ENCODE measurements around the gene STRIT1. TPM values are rescaled to one million over a fixed set of nuclear protein-coding genes. Genes with fewer than 3 reads are reported as not detected.

STRIT1 gene
- total RNA-seq, 2 donors from 2014 or later, result not detected

DNA sequence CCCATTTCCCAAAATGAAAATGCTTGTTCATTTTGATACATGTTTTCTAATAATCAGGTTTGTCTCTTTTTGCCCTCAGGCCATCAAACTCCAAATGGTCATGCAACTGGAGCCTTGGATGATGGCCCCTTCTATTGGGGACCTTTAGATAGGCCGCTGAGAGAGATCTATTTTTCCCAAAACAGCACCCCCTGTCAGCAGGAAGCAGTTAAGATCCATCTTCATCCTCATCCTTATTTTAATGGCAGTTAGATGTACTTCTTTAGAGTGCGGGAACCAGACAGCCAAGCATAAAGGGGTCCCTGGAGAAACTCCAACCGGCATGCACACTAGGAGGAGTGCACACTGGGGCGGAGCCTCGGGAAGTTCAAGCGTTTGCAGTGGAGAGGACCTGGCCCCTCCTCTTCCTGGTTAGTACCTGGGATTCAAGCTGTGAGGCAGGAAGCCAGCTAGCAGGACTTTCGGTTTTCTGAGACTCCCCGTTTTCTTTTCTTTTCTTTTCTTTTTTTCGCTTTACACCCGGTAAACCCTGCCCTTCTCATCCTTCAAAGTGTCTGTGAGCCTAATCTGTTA, 31.9 kb upstream of the STRIT1 start:
- no peaks in the 10 kb centered on the region for H3K9me3 ChIP-seq
- H3K27me3 ChIP-seq, result no peaks in the 10 kb centered on the region
- WGBS, 2 donors, result 50 to 56% methylated on average over 10 of the region's 10 CpGs
- TF ChIP-seq, protein P1, sequence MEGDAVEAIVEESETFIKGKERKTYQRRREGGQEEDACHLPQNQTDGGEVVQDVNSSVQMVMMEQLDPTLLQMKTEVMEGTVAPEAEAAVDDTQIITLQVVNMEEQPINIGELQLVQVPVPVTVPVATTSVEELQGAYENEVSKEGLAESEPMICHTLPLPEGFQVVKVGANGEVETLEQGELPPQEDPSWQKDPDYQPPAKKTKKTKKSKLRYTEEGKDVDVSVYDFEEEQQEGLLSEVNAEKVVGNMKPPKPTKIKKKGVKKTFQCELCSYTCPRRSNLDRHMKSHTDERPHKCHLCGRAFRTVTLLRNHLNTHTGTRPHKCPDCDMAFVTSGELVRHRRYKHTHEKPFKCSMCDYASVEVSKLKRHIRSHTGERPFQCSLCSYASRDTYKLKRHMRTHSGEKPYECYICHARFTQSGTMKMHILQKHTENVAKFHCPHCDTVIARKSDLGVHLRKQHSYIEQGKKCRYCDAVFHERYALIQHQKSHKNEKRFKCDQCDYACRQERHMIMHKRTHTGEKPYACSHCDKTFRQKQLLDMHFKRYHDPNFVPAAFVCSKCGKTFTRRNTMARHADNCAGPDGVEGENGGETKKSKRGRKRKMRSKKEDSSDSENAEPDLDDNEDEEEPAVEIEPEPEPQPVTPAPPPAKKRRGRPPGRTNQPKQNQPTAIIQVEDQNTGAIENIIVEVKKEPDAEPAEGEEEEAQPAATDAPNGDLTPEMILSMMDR (IDR thresholded peaks at IDR 0.05), result peak in 1 of 7 experiments; percentile 8
- TF ChIP-seq POLR2A (IDR thresholded peaks at IDR 0.05), result no peak
- ATAC-seq (no peak), DNase-seq (peak; percentile 31 to 60 (median 45))
- intact Hi-C loops (cut with DNase I), result loop anchor here (5.0 to 10.0 kb wide), 2 partner anchors 563 to 991 kb away; no protein-coding TSS in a partner anchor
- H3K36me3 ChIP-seq (replicated peaks in 1 of 2; ENCODE audit: insufficient read depth in 1 of 2, low read depth in 2 of 2), result no peaks in the 10 kb centered on the region
- H3K27ac ChIP-seq, result no peak overlapping the region
- H3K4me1 ChIP-seq, result no peaks in the 10 kb centered on the region
- no peak overlapping the region for H3K4me3 ChIP-seq

DNA sequence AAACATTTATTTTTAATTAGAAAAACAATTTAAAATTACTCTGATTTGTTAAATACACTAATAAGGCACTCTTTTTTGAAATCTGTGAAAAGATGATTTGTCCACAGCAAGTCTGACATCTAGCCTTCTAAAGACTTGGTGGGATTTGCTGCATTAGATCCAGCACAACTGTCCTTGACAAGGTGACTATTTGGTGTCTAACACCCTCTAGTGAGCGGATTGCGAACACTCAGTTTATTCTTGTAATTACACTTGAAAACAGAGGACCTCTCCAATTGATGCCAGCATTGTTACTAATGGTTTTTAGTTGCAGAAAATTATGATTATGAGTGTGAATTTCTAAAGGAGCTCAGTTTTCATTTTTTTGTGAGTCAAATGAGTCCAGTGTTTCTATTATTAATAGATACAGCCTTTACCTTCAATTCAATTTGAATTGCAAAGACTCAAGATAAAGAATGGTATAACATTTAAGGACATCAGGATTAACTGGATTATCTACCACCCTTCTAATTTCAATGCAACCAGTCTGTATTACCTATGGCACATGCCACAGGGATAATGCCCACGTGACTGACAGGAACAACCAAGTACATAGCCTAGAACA, 29.7 kb upstream of the STRIT1 start:
- Histone ChIP-seq H3K4me3 (no peak overlapping the region), H3K36me3 (replicated peaks in 1 of 2; ENCODE audit: insufficient read depth in 1 of 2, low read depth in 2 of 2) (no peaks in the 10 kb centered on the region), H3K4me1 (no peaks in the 10 kb centered on the region), H3K9me3 (no peaks in the 10 kb centered on the region), H3K27ac (no peak overlapping the region), H3K27me3 (no peaks in the 10 kb centered on the region)
- DNase-seq, result peak; percentile 20 to 61 (median 36)
- peak; percentile 45 for ATAC-seq
- no peak for TF ChIP-seq POLR2A (IDR thresholded peaks at IDR 0.05)
- TF ChIP-seq, protein P1 (IDR thresholded peaks at IDR 0.05), result peak; percentile 17 to 73 (median 55)
- WGBS, 2 donors, result 5 to 9% methylated on average over 3 of the region's 3 CpGs
- intact Hi-C loops (cut with DNase I), result loop anchor here (10.0 kb wide), 1 partner anchor 988 kb away; no protein-coding TSS in a partner anchor

DNA sequence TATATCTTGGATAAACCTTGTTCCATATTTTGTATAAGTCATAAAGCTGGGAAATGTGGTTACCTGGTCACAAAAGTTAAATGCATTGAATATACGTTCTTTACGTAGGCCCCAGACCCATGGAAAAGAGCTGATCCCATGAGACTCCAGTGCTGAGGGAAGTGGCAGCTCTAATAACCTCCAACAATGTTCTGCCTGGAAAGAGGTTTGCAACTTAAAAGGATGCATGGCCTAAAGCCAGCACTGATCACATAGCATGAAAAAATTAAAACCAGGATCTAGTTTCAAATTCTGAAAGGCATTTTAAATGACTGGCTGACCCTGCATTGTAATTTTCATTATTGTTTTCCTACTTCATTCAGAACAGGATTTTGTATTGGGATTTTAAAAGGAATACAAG, 27.9 kb upstream of the STRIT1 start:
- intact Hi-C loops (cut with DNase I), result loop anchor here (10.0 kb wide), 1 partner anchor 987 kb away; no protein-coding TSS in a partner anchor

DNA sequence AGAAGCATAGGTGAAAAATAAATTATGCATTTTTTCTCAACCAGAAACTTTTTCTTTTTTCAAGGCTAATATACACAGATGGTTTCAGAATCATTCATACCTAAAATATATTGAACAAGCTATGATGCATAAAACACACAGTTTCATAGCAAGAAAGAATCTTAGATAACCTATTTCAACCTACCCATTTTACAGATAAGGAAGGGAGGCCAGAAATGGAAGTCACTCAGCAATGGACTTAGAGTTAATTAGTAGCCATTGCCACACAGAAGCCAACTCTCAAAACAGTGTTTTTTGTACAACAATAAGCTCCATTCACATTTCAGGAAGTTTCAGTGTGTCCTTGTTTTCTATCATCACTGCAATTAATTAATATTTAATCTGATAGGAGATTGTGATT, 27.5 kb upstream of the STRIT1 start:
- H3K27ac ChIP-seq, result no peak overlapping the region
- no peak for TF ChIP-seq POLR2A (IDR thresholded peaks at IDR 0.05)
- TF ChIP-seq, protein P1 (IDR thresholded peaks at IDR 0.05), result no peak
- no peaks in the 10 kb centered on the region for H3K27me3 ChIP-seq
- no peaks in the 10 kb centered on the region for H3K9me3 ChIP-seq
- no peaks in the 10 kb centered on the region for H3K4me1 ChIP-seq
- DNase-seq, result no peak
- intact Hi-C loops (cut with DNase I), result loop anchor here (10.0 kb wide), 1 partner anchor 986 kb away; no protein-coding TSS in a partner anchor
- no peaks in the 10 kb centered on the region for H3K36me3 ChIP-seq (replicated peaks in 1 of 2; ENCODE audit: insufficient read depth in 1 of 2, low read depth in 2 of 2)
- no peak for ATAC-seq
- no peak overlapping the region for H3K4me3 ChIP-seq

More for the DNA sequence above, 27.9 kb upstream of the STRIT1 start:
- no peaks in the 10 kb centered on the region for H3K27me3 ChIP-seq
- H3K27ac ChIP-seq, result no peak overlapping the region
- TF ChIP-seq, protein P1 (IDR thresholded peaks at IDR 0.05), result no peak
- TF ChIP-seq POLR2A (IDR thresholded peaks at IDR 0.05), result no peak
- ATAC-seq, result no peak
- no peak overlapping the region for H3K4me3 ChIP-seq
- H3K9me3 ChIP-seq, result no peaks in the 10 kb centered on the region
- WGBS, 2 donors, result 55 to 61% methylated on average over 2 of the region's 2 CpGs
- no peak for DNase-seq
- H3K36me3 ChIP-seq (replicated peaks in 1 of 2; ENCODE audit: insufficient read depth in 1 of 2, low read depth in 2 of 2), result no peaks in the 10 kb centered on the region
- H3K4me1 ChIP-seq, result no peaks in the 10 kb centered on the region

Data from body of pancreas (tissue), 4 donors.